Measurements from ENCODE around the gene KCNIP1.

The KCNIP1 gene

GRCh38 chr5:170711300-170711699, 207.5 kb downstream of the KCNIP1 start:
- DNase-seq (ENCODE audit: low read depth in 2 of 2) = no peak

DNA sequence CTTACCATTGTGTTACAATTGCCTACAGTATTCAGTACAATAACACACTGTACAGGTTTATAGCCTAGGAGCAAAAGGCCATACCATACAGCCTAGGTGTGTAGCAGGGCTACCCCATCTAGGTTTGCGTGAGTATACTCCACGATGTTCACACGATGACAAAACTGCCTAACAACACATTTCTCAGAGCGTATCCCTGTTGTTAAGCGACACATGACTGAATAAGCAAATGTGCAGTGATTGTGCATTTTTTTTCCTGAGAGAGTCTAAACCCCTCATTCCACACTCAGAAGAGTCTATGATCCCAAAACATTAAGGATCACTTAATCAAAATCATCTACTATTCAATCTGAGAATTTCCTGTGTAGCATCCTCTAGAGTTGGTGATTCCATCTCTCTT, 211.3 kb downstream of the KCNIP1 start:
- no peak for DNase-seq (ENCODE audit: low read depth in 2 of 2)

DNA sequence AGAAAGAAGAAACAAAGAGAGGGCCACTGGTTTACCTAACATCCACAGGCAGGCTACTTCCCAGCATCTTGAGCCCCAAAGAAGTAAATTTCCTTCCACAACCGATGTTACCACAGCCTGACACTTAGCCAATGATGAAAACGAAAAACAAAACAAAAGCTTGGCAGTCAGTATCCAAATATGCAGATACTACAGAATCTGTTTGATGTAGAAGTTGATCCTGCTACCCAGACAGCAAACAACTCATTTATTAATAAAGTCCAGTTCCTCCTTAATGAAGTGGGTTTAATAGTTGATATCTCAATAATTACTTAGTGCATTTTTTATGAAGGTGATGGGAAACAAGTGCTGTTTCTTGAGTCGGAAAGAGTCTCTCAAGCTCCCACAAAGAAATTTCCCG, 212.6 kb downstream of the KCNIP1 start:
- no peak for DNase-seq (ENCODE audit: low read depth in 2 of 2)

DNA sequence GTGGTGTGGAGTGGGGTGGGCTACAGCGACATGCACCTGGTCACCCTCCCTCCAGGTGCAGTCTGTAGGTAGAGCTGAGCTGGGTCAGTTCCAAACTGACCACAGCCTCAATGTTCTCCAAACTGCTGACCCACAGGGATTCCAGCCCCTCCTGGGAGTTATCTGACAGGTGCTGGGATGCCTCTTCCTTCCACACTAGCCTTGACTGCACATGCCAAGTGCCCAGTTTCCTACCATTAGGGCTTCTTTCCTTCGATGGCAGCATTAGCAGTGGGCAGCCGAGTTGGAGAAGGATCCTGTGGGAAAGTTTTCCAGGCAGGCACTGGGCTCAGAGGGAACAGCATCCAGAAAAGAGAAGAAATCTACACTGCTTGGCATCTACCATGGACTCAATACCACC, 215.7 kb downstream of the KCNIP1 start:
- DNase-seq (ENCODE audit: low read depth in 2 of 2) = no peak

GRCh38 chr5:170720179-170720578, 216.4 kb downstream of the KCNIP1 start:
- no peak for DNase-seq (ENCODE audit: low read depth in 2 of 2)

DNA sequence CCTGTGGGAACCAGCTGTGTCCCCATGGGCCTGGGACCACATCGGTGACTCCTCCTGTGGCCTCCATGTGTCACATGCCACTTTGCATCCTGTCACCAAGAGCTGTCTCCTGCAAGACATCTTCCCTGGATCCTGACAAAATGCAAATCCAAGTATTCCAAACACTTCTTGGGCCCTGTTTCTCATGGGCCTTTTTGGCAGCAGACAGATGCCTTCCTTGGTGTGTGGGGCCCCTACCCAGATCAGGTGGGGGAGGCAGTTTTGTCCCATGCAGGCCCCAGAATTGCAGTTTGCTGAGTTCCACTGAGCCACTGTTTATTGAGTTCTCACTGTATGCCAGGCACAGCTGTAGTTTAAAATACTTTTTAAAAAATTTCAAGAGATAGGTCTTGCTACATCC, 217.2 kb downstream of the KCNIP1 start:
- DNase-seq (ENCODE audit: low read depth in 2 of 2) = no peak

- DNase-seq (ENCODE audit: low read depth in 2 of 2) = no peak
Observed at GRCh38 chr5:170721681-170722080, 217.9 kb downstream of the KCNIP1 start.

GRCh38 chr5:170722316-170722715, 218.5 kb downstream of the KCNIP1 start:
- DNase-seq (ENCODE audit: low read depth in 2 of 2) = no peak

- no peak for DNase-seq (ENCODE audit: low read depth in 2 of 2)
Observed at GRCh38 chr5:170731052-170731451, 227.2 kb downstream of the KCNIP1 start.

DNA sequence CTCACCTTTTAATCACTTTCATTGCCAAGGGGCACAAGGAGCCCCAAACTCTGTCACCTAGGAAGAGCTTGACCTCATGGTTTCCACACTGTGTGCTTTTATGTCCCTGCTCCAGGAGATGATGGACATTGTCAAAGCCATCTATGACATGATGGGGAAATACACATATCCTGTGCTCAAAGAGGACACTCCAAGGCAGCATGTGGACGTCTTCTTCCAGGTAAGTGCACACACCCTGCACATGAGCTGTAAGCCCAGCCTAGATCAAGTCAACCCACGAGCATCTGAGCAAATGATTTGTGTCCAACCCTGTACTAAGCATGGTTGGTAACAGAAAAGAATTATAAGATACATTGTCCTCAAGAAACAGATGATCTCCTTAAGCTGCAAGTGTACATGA, 228.9 kb downstream of the KCNIP1 start:
- no peak for DNase-seq (ENCODE audit: low read depth in 2 of 2)

- no peak for DNase-seq (ENCODE audit: low read depth in 2 of 2)
Observed at GRCh38 chr5:170736966-170737365, 233.1 kb downstream of the KCNIP1 start.

GRCh38 chr5:170737591-170737990, 233.8 kb downstream of the KCNIP1 start:
- no peak for DNase-seq (ENCODE audit: low read depth in 2 of 2)

DNA sequence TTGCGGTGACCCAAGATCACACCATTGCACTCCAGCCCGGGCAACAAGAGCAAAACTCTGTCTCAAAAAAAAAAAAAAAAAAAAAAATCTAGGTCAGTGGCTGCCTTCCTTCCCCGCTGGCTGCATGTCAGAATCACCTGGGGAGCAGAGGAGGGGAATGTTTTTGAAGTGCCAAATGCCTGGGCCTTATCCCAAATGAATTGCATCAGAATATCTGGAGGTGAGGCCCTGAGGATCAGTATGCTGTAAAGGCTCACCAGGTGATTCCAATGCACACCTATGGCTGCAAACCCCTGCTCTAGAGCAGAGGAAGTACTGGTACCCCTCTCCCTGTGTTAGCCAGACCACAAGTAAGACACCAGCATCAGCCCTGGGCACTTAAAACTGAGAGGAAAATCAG, 235.0 kb downstream of the KCNIP1 start:
- no peak for DNase-seq (ENCODE audit: low read depth in 2 of 2)

GRCh38 chr5:170739446-170739845, 235.6 kb downstream of the KCNIP1 start:
- DNase-seq (ENCODE audit: low read depth in 2 of 2) = no peak

GRCh38 chr5:170740551-170741205, 236.9 kb downstream of the KCNIP1 start:
- DNase-seq (ENCODE audit: low read depth in 2 of 2) = no peak

- DNase-seq (ENCODE audit: low read depth in 2 of 2) = no peak
Observed at GRCh38 chr5:170741801-170742200, 238.0 kb downstream of the KCNIP1 start.

- DNase-seq (ENCODE audit: low read depth in 2 of 2) = no peak
Observed at GRCh38 chr5:170743876-170744212, 240.0 kb downstream of the KCNIP1 start.

DNA sequence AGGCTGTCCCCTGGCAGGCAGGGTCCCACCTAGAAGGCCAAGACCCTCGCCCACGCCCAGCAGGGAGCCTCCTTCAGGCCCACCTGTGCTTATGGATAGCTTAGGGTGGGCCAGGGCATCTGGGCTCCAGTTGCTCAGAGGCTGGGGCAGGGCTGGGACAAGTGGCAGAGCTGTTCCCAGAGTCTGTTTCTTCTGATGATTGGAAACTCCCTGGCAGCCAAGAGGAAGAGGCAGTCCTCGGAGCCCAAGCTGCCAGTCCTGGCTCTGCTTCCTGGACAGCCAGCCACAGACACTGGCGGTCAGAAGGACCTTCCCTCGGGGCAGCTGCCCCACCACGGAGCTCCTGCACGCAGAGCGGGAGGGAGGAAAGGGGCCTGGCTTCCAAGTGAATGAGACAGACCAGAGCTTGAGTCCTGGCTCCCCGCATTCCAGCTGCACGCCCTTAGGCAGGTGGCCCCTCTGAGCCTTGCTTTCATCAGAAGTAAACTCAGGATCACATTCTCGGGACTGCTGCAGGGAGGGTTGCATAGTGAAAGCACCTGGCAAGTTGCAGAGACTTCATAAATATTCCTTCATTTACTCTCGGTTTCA, 241.8 kb downstream of the KCNIP1 start:
- no peak for DNase-seq (ENCODE audit: low read depth in 2 of 2)

DNA sequence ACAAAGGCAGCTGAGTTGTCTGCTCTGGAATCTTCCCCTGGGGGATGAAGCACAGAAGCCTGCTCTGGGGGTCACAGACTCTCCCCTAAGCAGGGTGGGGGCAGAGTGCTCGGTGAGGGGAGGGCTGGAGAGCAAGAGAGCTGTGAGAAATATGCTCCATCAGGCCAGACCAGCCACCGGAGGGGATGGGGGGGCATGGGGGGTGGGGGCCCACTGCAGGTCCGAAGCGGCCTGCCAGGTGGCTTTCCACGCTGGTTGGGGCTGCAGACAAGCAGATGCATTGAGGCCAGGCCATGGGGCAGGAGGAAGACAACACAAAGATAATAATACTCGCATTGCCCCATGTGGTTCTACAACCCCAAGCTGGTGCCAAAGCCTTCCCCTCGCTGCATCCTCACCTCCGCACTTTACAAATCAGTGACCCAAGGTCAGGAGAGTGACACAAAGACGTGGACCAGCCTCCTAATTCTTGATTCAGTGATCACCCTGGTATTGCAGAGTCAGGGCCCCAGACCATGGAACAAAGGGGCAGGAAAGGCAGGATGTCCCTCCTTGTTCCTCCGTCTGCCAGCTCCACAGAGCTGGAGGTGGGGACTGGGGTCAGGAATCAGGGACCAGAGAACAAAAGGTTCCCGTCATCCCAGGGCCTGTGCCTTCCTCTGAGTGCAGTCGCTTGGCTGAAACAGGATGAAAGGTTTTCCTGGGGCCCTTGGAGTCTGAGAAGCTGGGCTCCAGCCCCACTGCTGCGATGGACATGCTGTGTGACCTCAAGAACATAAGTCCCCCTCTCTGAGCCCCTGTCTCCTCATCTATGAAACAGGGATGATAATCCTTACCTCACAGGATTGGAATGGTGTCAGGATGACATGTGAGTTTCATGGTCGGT, 242.5 kb downstream of the KCNIP1 start:
- DNase-seq (ENCODE audit: low read depth in 2 of 2) = no peak

- no peak for DNase-seq (ENCODE audit: low read depth in 2 of 2)
Observed at GRCh38 chr5:170746961-170747340, 243.1 kb downstream of the KCNIP1 start.

GRCh38 chr5:170747357-170747756, 243.5 kb downstream of the KCNIP1 start:
- DNase-seq (ENCODE audit: low read depth in 2 of 2) = no peak

DNA sequence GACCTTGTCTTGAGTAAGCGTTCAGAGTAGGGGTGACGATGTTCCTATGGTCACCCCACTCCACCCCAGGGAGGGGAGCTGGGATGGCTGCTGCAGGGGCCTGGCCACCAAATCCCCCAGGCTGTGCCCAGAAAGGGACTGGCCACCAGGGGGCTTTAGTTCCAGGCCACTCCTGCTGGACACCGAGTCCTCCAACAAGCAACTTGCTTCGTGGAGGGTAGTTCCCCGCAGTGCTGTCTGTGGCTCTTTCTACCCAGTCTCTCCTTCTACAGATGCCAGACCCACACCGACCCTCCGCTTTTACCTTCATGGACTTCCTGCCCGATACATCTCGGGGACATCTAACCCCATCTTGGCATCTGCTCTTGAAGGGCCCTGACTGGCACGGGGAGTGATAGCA, 244.0 kb downstream of the KCNIP1 start:
- DNase-seq (ENCODE audit: low read depth in 2 of 2) = no peak

DNA sequence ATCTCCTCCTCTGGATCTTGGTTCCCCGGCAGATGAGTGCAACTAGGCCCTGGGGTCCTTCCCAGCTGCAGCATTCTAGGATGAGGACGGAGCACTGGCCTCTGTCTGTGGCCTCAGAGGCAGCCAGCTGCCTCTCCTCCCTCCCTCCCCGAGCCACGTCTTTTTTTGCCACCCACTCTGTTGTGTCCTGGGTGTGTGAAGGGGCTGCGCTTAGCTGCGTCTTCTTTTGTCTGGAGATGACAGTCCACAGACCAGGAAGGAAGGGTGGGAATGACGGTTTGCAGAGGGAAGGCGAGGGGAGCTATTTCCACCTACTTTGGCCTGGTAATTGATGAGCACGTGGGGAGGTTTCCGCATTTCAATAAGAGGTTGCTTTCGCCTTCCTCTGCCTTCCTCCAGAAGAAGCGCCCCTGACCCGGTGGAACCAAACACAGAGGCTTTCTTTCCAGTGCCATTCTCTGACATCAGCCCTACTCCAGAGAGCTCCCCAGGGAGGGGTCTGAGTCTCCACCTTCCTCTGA, 245.2 kb downstream of the KCNIP1 start:
- no peak for DNase-seq (ENCODE audit: low read depth in 2 of 2)
